PC-3 (cell line): ENCODE data around the gene ACSM6. TPM values are rescaled to one million over a fixed set of nuclear protein-coding genes. Genes with fewer than 3 reads are reported as not detected.
"Not testable (repeated sequence)": the region's sequence is repeated elsewhere in the genome, so short reads cannot be mapped to it uniquely, and the experiment has no call there.

Source experiments
- ATAC-seq: fragments of 200-7000 bp; cut with Tn5 transposase; 2 replicates; pipeline ENCODE4 v1.9.1; 2020; ENCODE audit warnings: mild to moderate bottlenecking, moderate library complexity
- BruUV-seq: library from RNA; stranded (reverse); fragments of 400-500 nt; replicated peaks from 2 replicates; lab custom pipeline; 2021; lab: Mats Ljungman, UMichigan
- CTCF ChIA-PET: fragments of 300-600 bp; sonication (Branson Sonifier 250); formaldehyde crosslinking; loops from one replicate; lab custom pipeline; 2022; ENCODE audit warnings: antibody characterized with exemption; lab: Charles Lee
- POLR2A ChIA-PET: fragments of 300-600 bp; sonication (Branson Sonifier 250); formaldehyde crosslinking; loops from one replicate; lab custom pipeline; 2022; ENCODE audit warnings: antibody characterized with exemption; ENCODE audit not compliant: unreplicated experiment; lab: Charles Lee
- DNase-seq: peaks from one replicate; pipeline ENCODE4 v3.0.0-alpha.2; 2015
- H2AFZ ChIP-seq: fragments of 300-600 bp; sonication (generic); 2 replicates; pipeline ENCODE4 v1.6.0; 2016; ENCODE audit warnings: antibody characterized with exemption, low read length
- H3F3A ChIP-seq: fragments of 300-600 bp; sonication (generic); one replicate; pipeline ENCODE4 v1.6.0; 2017; ENCODE audit warnings: antibody characterized with exemption, low read length, control low read depth, mild to moderate bottlenecking; ENCODE audit not compliant: unreplicated experiment
- H3K27ac ChIP-seq: fragments of 300-600 bp; sonication (generic); 2 replicates; pipeline ENCODE4 v1.5.1; 2016; ENCODE audit warnings: mild to moderate bottlenecking, low read length
- H3K27me3 ChIP-seq: fragments of 300-600 bp; sonication (generic); 2 replicates; pipeline ENCODE4 v1.6.1; 2016; ENCODE audit warnings: low read length, mixed read lengths
- H3K36me3 ChIP-seq: fragments of 300-600 bp; sonication (generic); 2 replicates; pipeline ENCODE4 v1.6.1; 2016; ENCODE audit warnings: low read depth, mixed run types, low read length, mixed read lengths
- H3K4me1 ChIP-seq: fragments of 300-600 bp; sonication (generic); 2 replicates; pipeline ENCODE4 v1.5.1; 2016; ENCODE audit warnings: low read length; ENCODE audit not compliant: insufficient read depth
- H3K4me2 ChIP-seq: fragments of 300-600 bp; sonication (generic); 2 replicates; pipeline ENCODE4 v1.6.0; 2016; ENCODE audit warnings: low read length
- H3K4me3 ChIP-seq: fragments of 300-600 bp; sonication (generic); 2 replicates; pipeline ENCODE4 v1.5.1; 2016; ENCODE audit warnings: mild to moderate bottlenecking, low read length, mixed read lengths
- H3K79me2 ChIP-seq: fragments of 300-600 bp; sonication (generic); 2 replicates; pipeline ENCODE4 v1.6.1; 2017; ENCODE audit warnings: low read length, mixed read lengths
- H3K9ac ChIP-seq: fragments of 300-600 bp; sonication (generic); 2 replicates; pipeline ENCODE4 v1.6.0; 2016; ENCODE audit warnings: mild to moderate bottlenecking, low read length
- H3K9me2 ChIP-seq: fragments of 300-600 bp; sonication (generic); replicated peaks from 2 replicates; pipeline ENCODE4 v1.6.1; 2016; ENCODE audit warnings: mixed run types, low read length, mixed read lengths
- H3K9me3 ChIP-seq: fragments of 300-600 bp; sonication (generic); 2 replicates; pipeline ENCODE4 v1.6.1; 2016; ENCODE audit warnings: low read length, mixed read lengths
- H4K20me1 ChIP-seq: fragments of 300-600 bp; sonication (generic); 2 replicates; pipeline ENCODE4 v1.6.1; 2016; ENCODE audit warnings: low read length, mixed read lengths
- EZH2 ChIP-seq: fragments of 300-600 bp; sonication (generic); IDR thresholded peaks from one replicate; pipeline ENCODE4 v1.6.1; 2017; ENCODE audit warnings: antibody characterized with exemption, mild to moderate bottlenecking, low read length; ENCODE audit not compliant: unreplicated experiment
- EZH2phosphoT487 ChIP-seq: fragments of 300-600 bp; sonication (generic); IDR thresholded peaks from 2 replicates; pipeline ENCODE4 v1.6.1; 2018; ENCODE audit warnings: mild to moderate bottlenecking, antibody characterized with exemption, low read length, borderline replicate concordance
- intact Hi-C: fragments of 100-400 bp; cut with micrococcal nuclease; formaldehyde crosslinking; loops from 2 replicates; pipeline ENCODE4 v1.9.0; 2023
- total RNA-seq: library from RNA; depleted of rRNA; stranded (reverse); fragments of >200 nt; gene quantifications from 2 replicates; pipeline ENCODE4 v1.2.3, GENCODE V29; 2014
- TF ChIP-seq, protein P1 (sequence below): fragments of 300-600 bp; sonication (generic); conservative IDR thresholded peaks from 2 replicates; pipeline ENCODE4 v1.5.1; 2017; ENCODE audit warnings: antibody characterized with exemption, low read depth, mild to moderate bottlenecking, low read length

The ACSM6 gene
- total RNA-seq, 1 experiment from 2014 or later: not detected

DNA sequence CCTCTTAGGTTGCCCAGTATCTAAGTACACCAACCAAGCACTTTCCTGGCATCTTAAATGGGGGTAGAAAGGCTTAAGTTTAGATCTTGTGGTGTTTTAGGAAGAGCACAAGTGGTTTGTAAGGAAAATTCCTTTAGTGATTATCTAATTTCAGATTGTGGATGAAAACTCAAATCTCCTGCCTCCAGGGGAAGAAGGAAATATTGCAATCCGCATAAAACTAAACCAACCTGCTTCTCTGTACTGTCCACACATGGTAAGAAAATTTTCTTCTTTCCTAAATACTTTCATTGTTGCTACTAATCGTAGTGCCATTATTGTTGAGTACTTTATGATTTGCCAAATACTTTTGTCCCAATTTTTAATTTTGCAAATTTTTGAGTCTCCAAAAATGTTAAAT lies 31.1 kb downstream of the ACSM6 start:
- Histone ChIP-seq H3K36me3 (no peaks in the 10 kb centered on the region), H3K79me2 (no peaks in the 10 kb centered on the region), H3K27me3 (no peaks in the 10 kb centered on the region), H3K9ac (no peak overlapping the region), H3K4me3 (no peak overlapping the region), H3K27ac (no peak overlapping the region), H3K9me3 (no peaks in the 10 kb centered on the region), H3K4me2 (no peak overlapping the region), H3K9me2 (no peaks in the 10 kb centered on the region), H4K20me1 (no peaks in the 10 kb centered on the region), H3F3A (peaks cover 9% of the 10 kb centered on the region), H2AFZ (peak overlapping the region; percentile 48; the same call in 1 of the 2 replicates), H3K4me1 (peaks cover 46% of the 10 kb centered on the region)
- intact Hi-C loops: no loop called here
- ATAC-seq: no peak
- peak; percentile 56 for DNase-seq
- no peak for TF ChIP-seq EZH2phosphoT487
- no peak for TF ChIP-seq EZH2
- TF ChIP-seq, protein P1, sequence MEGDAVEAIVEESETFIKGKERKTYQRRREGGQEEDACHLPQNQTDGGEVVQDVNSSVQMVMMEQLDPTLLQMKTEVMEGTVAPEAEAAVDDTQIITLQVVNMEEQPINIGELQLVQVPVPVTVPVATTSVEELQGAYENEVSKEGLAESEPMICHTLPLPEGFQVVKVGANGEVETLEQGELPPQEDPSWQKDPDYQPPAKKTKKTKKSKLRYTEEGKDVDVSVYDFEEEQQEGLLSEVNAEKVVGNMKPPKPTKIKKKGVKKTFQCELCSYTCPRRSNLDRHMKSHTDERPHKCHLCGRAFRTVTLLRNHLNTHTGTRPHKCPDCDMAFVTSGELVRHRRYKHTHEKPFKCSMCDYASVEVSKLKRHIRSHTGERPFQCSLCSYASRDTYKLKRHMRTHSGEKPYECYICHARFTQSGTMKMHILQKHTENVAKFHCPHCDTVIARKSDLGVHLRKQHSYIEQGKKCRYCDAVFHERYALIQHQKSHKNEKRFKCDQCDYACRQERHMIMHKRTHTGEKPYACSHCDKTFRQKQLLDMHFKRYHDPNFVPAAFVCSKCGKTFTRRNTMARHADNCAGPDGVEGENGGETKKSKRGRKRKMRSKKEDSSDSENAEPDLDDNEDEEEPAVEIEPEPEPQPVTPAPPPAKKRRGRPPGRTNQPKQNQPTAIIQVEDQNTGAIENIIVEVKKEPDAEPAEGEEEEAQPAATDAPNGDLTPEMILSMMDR: no peak; the same call in 1 of the 2 replicates
- no TSS peak for BruUV-seq
- POLR2A ChIA-PET: no interaction called here
- CTCF ChIA-PET: no interaction called here

DNA sequence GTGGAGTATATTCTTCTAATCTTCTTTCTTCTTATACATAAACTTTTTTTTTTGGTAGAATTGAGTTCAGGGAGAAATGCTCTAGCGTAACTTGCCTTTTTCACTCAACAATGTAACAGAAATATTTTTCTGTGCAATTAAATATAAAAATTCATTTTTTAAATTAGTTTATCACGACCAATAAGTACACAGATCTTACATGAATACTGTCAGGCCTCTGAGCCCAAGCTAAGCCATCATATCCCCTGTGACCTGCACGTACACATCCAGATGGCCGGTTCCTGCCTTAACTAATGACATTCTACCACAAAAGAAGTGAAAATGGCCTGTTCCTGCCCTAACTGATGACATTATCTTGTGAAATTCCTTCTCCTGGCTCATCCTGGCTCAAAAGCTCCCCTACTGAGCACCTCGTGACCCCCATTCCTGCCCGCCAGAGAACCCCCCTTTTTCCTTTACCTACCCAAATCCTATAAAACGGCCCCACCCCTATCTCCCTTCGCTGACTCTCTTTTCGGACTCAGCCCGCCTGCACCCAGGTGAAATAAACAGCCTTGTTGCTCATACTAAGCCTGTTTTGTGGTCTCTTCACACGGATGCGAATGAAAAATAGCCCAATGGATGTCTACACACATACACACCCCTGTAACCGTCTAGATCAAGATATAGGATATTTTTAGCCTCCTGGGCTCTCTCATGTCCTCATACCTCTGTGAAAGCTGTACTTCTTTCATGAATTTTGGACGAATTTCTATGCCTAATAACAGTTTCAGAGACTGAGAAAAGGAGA lies 35.1 kb downstream of the ACSM6 start:
- Histone ChIP-seq H2AFZ (peak overlapping the region; percentile 11; the same call in 1 of the 2 replicates), H3K27ac (peak overlapping the region; percentile 92), H3K4me2 (peak overlapping the region; percentile 91), H3K4me3 (peak overlapping the region; percentile 50; the same call in 1 of the 2 replicates), H3K36me3 (peaks cover 12% of the 10 kb centered on the region), H3K4me1 (peaks cover 34% of the 10 kb centered on the region), H3K9ac (peak overlapping the region; percentile 52; the same call in 1 of the 2 replicates)
- H3K9me3 ChIP-seq, POLR2A ChIA-PET, H3K79me2 ChIP-seq, H4K20me1 ChIP-seq, H3F3A ChIP-seq, intact Hi-C loops, H3K9me2 ChIP-seq, CTCF ChIA-PET, H3K27me3 ChIP-seq, DNase-seq: not testable (repeated sequence)
- BruUV-seq: TSS peak; percentile 42
- ATAC-seq: peak; percentile 54

DNA sequence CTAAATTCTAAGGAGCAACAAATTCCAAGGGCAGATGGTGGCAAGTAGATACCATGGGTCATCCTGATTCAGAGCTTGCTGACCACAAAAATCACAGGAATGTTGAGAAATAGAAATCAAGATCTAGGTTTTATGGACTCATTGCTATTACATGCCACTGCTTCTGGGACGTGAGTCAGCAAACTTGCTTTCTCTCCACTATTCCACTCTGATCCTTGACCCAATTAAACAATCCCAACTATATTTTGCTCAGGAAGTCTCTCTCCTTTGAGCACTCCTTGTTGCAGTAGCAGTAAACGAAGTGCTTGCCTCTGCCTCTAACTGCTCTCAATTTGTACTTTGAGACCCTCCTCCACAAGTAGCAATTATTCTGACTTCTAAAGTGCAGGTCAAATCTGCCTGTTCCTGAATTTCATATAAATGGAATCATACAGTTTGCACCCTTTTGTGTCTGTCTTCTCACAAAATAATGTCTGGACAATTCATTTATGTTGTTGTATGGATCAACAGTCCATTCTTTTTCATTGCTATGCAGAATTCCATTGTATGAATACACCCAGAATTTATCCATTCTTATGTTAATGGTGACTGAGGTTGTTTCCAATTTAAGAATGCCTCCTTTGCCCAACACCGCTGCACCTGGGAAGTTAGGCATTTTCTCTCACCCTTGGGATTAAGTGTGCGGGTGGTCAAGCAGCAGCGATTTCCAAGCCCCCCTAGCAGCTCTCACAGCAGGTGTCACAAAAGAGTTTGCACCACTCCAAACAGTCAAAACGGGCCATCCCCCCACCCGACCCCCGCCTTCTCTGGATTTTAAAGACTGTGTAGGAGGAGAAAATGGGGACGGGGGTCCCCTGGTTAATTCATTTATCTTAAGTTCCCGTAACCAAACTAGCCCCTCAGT lies 35.9 kb downstream of the ACSM6 start:
- Histone ChIP-seq H3K9me3 (no peaks in the 10 kb centered on the region), H3K27me3 (no peaks in the 10 kb centered on the region), H3K9me2 (no peaks in the 10 kb centered on the region), H4K20me1 (no peaks in the 10 kb centered on the region), H3K36me3 (peaks cover 15% of the 10 kb centered on the region), H3K4me1 (peaks cover 33% of the 10 kb centered on the region), H2AFZ (no peak overlapping the region; the same call in 1 of the 2 replicates), H3K27ac (peak overlapping the region; percentile 92), H3K4me3 (peak overlapping the region; percentile 50; the same call in 1 of the 2 replicates), H3K9ac (peak overlapping the region; percentile 52; the same call in 1 of the 2 replicates), H3K79me2 (no peaks in the 10 kb centered on the region), H3K4me2 (peak overlapping the region; percentile 91), H3F3A (no peaks in the 10 kb centered on the region)
- DNase-seq (peak; percentile 93), ATAC-seq (peak; percentile 88)
- intact Hi-C loops: no loop called here
- CTCF ChIA-PET: no interaction called here
- POLR2A ChIA-PET: no interaction called here
- TF ChIP-seq EZH2phosphoT487: no peak
- no peak for TF ChIP-seq EZH2
- TF ChIP-seq, protein P1: no peak
- TSS peak; percentile 93 for BruUV-seq

DNA sequence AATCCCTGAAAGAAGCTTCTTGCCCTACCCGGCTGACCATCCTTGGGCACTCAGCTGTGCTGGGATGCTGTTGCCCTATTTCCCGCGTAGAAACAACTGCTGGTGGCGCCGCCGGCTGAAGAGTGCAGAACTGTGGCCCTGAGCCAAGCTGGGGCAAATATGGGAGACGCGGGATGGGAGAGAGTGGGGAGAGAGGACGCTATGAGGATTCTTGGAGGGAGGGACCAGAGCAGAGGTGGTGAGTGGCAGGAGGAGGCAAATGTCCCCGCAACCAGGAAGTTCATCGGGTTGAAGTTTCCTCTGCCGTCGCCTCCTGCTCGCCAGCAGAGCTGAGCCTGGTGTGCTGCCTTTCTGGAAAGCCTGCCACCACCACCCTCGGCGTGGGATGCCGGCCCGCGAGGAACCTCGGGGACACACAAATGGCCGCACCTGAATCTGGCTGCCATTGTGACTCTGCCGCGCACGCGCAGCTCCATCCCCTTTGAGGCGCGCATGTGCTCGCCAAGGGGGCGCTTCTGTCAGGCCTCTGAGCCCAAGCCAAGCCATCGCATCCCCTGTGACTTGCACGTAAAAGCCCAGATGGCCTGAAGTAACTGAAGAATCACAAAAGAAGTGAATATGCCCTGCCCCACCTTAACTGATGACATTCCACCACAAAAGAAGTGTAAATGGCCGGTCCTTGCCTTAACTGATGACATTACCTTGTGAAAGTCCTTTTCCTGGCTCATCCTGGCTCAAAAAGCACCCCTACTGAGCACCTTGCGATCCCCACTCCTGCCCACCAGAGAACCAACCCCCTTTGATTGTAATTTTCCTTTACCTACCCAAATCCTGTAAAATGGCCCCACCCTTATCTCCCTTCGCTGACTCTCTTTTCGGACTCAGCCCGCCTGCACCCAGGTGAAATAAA lies 36.9 kb downstream of the ACSM6 start:
- CTCF ChIA-PET: interaction anchor here (0.6 kb wide), 1 partner anchor 1372 kb away, joined by 17 read pairs; no protein-coding TSS in a partner anchor

More for the DNA sequence above, 36.9 kb downstream of the ACSM6 start:
- H3K36me3 ChIP-seq: peaks cover 15% of the 10 kb centered on the region
- H3K9me2 ChIP-seq, H4K20me1 ChIP-seq, H3F3A ChIP-seq, H3K9ac ChIP-seq, ATAC-seq, H3K79me2 ChIP-seq, H3K9me3 ChIP-seq, BruUV-seq, H3K27me3 ChIP-seq, DNase-seq, H2AFZ ChIP-seq, intact Hi-C loops, H3K4me3 ChIP-seq, POLR2A ChIA-PET, H3K4me2 ChIP-seq: not testable (repeated sequence)
- peaks cover 37% of the 10 kb centered on the region for H3K4me1 ChIP-seq
- peak overlapping the region; percentile 92 for H3K27ac ChIP-seq
